GM18907 (cell line): Measurements from ENCODE around the gene TMEM266.
A peak's percentile ranks its signal among the peaks of the same experiment; 100 is the strongest.

Experiments used
- ATAC-seq: cut with Tn5 transposase; IDR thresholded peaks from one replicate; pipeline ENCODE4 v1.9.1; 2021; ENCODE audit warnings: mild to moderate bottlenecking, moderate library complexity; ENCODE audit not compliant: unreplicated experiment

TMEM266 gene

GRCh38 chr15:76123031-76123430 lies 63.2 kb downstream of the TMEM266 start:
- no peak for ATAC-seq

GRCh38 chr15:76127169-76127568 lies 67.4 kb downstream of the TMEM266 start:
- no peak for ATAC-seq

- no peak for ATAC-seq
These were observed 68.1 kb downstream of the TMEM266 start for GRCh38 chr15:76127880-76128279.

DNA sequence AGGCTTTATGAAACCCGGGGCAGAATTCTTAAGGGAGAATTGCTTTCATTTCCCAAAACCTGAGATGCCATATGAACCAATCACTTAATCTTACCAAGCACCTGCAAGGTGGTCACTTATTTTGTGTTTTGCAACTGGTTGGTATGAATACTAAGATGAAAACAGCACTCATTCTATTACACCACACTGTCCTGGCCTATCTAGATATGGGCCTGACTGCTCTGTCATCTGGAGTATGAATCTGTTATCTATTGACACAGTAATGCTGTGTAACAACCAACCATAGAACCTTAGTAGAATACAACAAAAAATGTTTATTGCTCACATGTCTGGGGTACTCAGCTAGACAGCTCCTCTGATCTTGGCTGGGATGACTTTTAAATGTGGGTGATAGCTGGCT lies 74.8 kb downstream of the TMEM266 start:
- no peak for ATAC-seq

DNA sequence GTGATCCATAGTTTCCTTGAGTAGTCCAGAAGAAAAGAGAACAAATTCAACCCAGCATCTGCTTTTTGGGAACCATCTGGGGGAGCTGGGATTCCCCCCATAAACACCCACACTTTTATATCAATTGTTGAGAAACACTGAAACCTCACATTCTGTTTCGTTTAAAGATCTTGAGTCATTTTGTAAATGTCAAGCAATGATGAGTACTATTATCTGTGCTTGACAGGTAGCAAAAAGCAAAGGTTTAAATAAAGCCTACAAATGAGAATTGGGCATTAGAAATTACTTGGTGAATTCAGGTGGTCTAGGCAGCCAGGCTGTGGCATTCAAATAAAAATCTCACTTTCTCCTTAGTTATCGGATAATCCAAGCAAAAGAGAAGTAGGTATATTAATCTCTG lies 75.7 kb downstream of the TMEM266 start:
- ATAC-seq, result no peak

- no peak for ATAC-seq
These were observed 78.7 kb downstream of the TMEM266 start for GRCh38 chr15:76138436-76138835.

GRCh38 chr15:76139368-76140073 lies 79.7 kb downstream of the TMEM266 start:
- ATAC-seq, result peak; percentile 65

- no peak for ATAC-seq
These were observed 80.3 kb downstream of the TMEM266 start for GRCh38 chr15:76140074-76140464.

DNA sequence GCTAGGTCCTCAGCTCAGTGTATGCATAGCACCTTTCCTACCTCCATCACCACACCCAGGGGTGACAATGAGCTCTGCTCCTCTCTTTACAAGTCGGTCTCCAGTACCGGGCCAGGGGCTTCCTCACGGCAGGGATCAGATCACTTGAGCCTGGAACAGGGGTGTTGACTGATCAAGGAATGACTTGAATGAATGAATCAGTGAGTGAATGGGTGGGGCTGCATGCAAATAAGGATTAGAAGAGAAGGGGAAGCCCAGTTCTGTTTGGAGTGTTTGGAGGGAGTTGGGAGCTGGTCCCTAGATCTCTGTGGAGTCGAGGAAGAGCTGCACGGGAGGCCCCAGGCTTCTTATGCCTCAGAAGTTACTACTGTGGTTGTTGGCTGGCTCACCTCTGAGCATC lies 87.0 kb downstream of the TMEM266 start:
- ATAC-seq, result no peak

- ATAC-seq, result peak; percentile 34
These were observed 88.3 kb downstream of the TMEM266 start for GRCh38 chr15:76147906-76148570.

DNA sequence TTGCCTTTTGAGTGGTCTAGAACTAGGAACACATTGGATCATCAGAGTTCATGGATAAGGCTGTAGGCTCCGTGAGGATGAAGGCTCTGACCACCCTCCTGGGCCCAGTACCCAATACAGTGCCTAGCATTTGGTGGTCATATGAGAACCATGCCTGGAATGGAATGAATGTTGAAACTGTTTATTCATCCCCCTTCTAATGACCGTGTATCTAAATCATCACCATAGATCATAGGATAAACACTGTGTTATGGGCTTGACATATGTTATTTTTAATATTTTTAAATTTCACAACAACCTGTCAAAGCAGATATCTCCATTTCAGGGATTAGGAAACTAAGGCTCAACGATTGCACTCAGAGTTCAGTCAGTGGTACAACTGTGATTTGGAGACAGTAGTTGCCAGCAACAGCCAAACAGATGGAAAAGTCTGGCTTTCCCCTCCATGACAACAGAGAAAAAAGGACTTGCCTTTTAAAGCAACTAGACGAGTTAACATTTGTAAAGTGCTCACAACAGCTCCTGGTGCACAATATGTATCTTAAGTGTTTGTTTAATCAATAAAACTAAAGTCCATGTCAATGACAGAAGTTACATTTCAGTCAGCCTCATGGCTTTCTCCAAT lies 89.6 kb downstream of the TMEM266 start:
- no peak for ATAC-seq

DNA sequence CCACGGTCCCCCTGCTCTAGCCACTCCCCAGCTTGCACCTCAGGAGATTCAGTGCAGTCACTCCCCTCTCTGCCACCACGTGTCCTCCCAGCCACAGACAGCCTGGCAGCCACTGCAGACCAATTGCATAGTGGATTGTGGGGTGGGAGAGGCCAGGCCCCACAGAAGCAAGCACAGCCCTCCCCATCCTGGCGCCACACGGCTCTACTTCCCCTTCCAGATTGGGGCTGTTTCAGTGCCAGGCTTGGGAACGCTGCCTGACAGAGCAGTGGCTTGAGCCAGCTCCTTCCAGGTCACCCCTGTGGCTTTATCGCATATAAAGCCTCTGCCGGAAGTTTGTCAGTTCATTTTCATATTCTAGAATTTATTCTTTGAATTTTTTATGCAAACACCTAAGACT lies 90.7 kb downstream of the TMEM266 start:
- ATAC-seq, result peak; percentile 24

DNA sequence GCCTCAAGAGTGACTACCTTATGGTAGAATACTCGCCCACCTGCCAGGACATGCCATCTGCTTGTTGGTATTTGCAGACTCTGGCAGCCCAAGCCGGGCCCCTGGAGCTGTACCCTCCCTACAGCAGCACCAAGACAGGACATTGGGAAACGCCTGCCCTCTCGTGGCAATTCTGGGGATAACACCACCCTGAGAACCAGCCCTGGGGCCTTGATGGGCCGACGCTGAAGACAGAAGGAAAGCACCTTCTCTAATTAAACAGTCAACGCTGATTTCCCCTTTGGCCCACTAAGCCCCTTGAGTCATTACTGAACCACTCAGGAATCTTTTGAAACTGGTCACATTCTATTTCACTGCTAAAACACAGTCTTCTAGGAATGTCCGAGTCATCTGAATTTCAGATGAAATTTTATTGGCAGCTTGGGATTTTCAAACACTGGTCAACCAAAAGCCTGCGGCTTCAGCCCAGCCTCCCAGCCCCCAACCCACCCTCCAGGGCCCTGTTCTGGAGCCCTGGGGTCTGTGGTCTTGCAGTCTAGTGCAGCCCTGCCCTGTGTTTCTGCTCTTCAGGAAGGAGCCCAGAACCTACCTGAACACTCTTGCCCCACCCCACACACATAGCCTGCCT lies 91.3 kb downstream of the TMEM266 start:
- peak; percentile 90 for ATAC-seq

DNA sequence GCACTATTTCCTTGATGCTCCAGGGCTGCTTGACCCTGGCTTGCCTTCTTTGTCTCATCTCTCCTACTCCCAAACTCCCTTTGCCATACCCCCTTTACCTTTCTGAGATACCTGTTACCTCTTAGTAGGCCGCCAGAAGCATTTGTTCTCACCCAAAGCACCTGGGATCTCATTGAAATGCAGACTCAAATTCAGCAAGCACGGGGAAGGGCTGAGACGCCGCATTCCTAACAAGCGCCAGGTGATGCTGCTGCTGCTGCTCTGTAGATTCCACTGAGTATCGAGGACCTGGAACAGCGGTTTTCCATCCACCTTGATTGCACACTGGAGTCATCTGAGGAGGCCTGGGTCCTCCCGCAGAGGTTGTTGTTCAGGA lies 91.8 kb downstream of the TMEM266 start:
- no peak for ATAC-seq

DNA sequence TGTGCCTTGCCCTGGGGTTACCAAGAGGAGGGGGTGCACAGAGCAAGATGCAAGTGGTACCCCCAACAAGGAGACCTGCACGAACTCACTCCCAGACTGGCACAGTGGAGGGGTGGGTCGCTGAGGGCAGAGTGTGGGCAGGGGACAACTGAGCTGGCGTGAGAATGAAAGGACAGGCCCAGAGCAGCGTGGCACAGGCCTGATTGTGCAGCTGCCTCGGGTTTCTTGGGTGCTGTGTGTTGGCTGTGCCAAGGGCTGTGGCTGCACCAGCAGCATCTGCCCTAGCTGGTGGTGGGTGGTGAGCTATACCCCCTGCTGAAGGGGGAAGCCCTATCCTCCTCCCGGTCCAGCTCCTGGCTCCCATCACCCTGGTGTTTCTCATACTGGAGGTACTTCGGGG lies 92.4 kb downstream of the TMEM266 start:
- no peak for ATAC-seq

GRCh38 chr15:76153241-76154197 lies 93.7 kb downstream of the TMEM266 start:
- ATAC-seq, result no peak

DNA sequence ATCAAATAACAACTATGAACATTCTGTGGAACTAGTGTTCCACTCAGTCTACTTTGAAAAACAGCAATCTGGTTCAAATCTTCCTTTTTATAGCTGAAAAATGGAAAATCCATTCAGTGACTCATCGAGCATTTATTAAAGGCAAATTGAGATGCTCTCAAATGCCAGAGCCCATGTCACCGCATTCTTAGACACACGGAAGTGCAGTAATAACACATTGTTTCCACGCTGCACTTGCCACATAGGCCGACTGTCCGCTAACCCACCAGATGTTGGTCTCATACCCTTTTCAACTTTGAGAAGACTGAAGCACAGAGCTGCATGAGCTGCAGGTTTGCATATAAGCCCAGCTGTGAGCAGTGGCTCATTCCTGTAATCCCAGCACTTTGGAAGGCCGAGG lies 95.9 kb downstream of the TMEM266 start:
- ATAC-seq, result no peak

- no peak for ATAC-seq
These were observed 98.4 kb downstream of the TMEM266 start for GRCh38 chr15:76158226-76158625.

DNA sequence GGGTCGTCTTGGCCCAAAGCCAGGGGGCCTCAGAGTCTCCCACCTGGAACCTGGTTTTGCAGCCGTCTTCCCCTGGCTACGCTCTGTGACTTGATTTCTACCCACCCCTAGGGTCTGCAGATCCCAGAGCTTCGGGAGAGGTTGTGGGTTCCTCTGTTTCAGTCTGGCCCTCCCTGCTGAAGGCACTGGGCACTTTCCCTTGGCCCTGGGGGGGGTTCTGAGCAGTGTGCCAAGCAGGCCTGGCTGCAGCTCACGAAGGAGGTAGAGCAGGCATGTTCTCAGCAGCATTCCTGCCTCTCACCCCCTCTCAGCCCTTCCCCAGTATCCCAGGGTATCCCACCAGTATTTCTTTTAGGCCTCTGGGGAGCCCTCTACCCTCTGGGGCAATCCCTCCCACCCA lies 99.0 kb downstream of the TMEM266 start:
- ATAC-seq, result no peak

- no peak for ATAC-seq
These were observed 99.5 kb downstream of the TMEM266 start for GRCh38 chr15:76159282-76159681.
